Tibial nerve (tissue), 4 donors: ENCODE results near the gene KCNAB3. TPM values are rescaled to one million over a fixed set of nuclear protein-coding genes. Genes with fewer than 3 reads are reported as not detected.

Source experiments
- DNase-seq, 2 donors: peaks; one replicate each; pipeline ENCODE4 v3.0.0-alpha.2; 2019; ENCODE audit warnings: low spot score in 2 of 2
- H3K27ac ChIP-seq, 4 donors: fragments of 200-600 bp; sonication (generic) in 3 of 4; one replicate each; pipeline ENCODE4 v1.5.1; 2017 to 2019; ENCODE audit warnings: mild to moderate bottlenecking in 1 of 4
- H3K27me3 ChIP-seq, 2 donors: fragments of 200-600 bp; sonication (generic) in 1 of 2; one replicate each; pipeline versions ENCODE4 v1.5.1 to v1.6.0; 2017 to 2019
- H3K36me3 ChIP-seq, 3 donors: fragments of 200-600 bp; sonication (generic); one replicate each; pipeline ENCODE4 v1.5.1; 2018 to 2019
- H3K4me1 ChIP-seq, 4 donors: fragments of 200-600 bp; sonication (generic) in 3 of 4; one replicate each; pipeline ENCODE4 v1.5.1; 2017 to 2019
- H3K4me3 ChIP-seq, 4 donors: fragments of 200-600 bp; sonication (generic) in 3 of 4; one replicate each; pipeline ENCODE4 v1.5.1; 2017 to 2019; ENCODE audit warnings: mild to moderate bottlenecking in 1 of 4, moderate library complexity in 1 of 4
- H3K9me3 ChIP-seq, 4 donors: fragments of 200-600 bp; sonication (generic) in 3 of 4; one replicate each; pipeline ENCODE4 v1.5.1; 2017 to 2019
- CTCF ChIP-seq, 5 experiments: fragments of 200-600 bp in 3 of 5; fragments of 450-650 bp in 2 of 5; sonication (generic) in 3 of 5; IDR thresholded peaks; one replicate each; pipeline ENCODE4 v1.5.1; 2016 to 2019; ENCODE audit warnings: antibody characterized with exemption in 5 of 5, mild to moderate bottlenecking in 3 of 5, moderate library complexity in 2 of 5
- EP300 ChIP-seq, 2 donors: sonication (generic); formaldehyde crosslinking; IDR thresholded peaks; one replicate each; pipeline ENCODE4 v1.6.1; 2017; ENCODE audit warnings: antibody characterized with exemption in 2 of 2, mild to moderate bottlenecking in 1 of 2
- POLR2A ChIP-seq, 2 donors: fragments of 450-650 bp; IDR thresholded peaks; one replicate each; pipeline ENCODE4 v1.6.1; 2017; ENCODE audit warnings: antibody characterized with exemption in 2 of 2, mild to moderate bottlenecking in 2 of 2, moderate library complexity in 2 of 2
- WGBS, 2 donors: methylation state at CpG; one replicate each; pipeline ENCODE4 v1.1.5; 2018; 5-methylcytosine and 5-hydroxymethylcytosine counted together
- total RNA-seq, 4 donors: library from RNA; depleted of rRNA; stranded (reverse); fragments of >200 nt; gene quantifications; one replicate each; pipeline ENCODE4 v1.1.0, GENCODE V29; 2016

KCNAB3 gene
- total RNA-seq, 4 donors from 2014 or later: 1.1 to 6.0 (median 1.4) TPM

- no peaks in the 10 kb centered on the region for H3K27me3 ChIP-seq
- peaks cover 0 to 4% (median 0%) of the 10 kb centered on the region in 3 donors for H3K36me3 ChIP-seq
- no peaks in the 10 kb centered on the region for H3K9me3 ChIP-seq
- H3K27ac ChIP-seq: peak overlapping the region; percentile 79 to 97 (median 94)
- WGBS, 2 donors: 0% methylated on average over 12 to 31 of the region's 64 CpGs
- peak overlapping the region; percentile 47 to 89 (median 80) for H3K4me3 ChIP-seq
- H3K4me1 ChIP-seq: peaks cover 0 to 84% (median 47%) of the 10 kb centered on the region in 4 donors
- peak in 1 of 2 donors; percentile 53 for TF ChIP-seq EP300 (IDR thresholded peaks at IDR 0.05)
- peak in 1 of 5 experiments; percentile 7 for TF ChIP-seq CTCF (IDR thresholded peaks at IDR 0.05)
- TF ChIP-seq POLR2A (IDR thresholded peaks at IDR 0.05): no peak
- DNase-seq: peak in 1 of 2 donors; percentile 29
Measured at GRCh38 chr17:7885367-7886226, 44.1 kb downstream of the KCNAB3 start.

- WGBS, 2 donors: 0 to 1% methylated on average over 42 to 43 of the region's 100 CpGs
- peak overlapping the region; percentile 79 to 97 (median 94) for H3K27ac ChIP-seq
- H3K9me3 ChIP-seq: no peaks in the 10 kb centered on the region
- peaks cover 0 to 10% (median 0%) of the 10 kb centered on the region in 3 donors for H3K36me3 ChIP-seq
- TF ChIP-seq CTCF (IDR thresholded peaks at IDR 0.05): no peak
- TF ChIP-seq EP300 (IDR thresholded peaks at IDR 0.05): no peak
- no peak for TF ChIP-seq POLR2A (IDR thresholded peaks at IDR 0.05)
- no peak for DNase-seq
- H3K4me3 ChIP-seq: peak overlapping the region; percentile 47 to 89 (median 80)
- H3K27me3 ChIP-seq: no peaks in the 10 kb centered on the region
- H3K4me1 ChIP-seq: peaks cover 0 to 86% (median 42%) of the 10 kb centered on the region in 4 donors
Measured at GRCh38 chr17:7884581-7885366, 44.9 kb downstream of the KCNAB3 start.

- 1% methylated on average over 3 of the region's 3 CpGs for WGBS, 2 donors
- H3K4me3 ChIP-seq: peak overlapping the region; percentile 47 to 88 (median 50)
- H3K9me3 ChIP-seq: no peaks in the 10 kb centered on the region
- TF ChIP-seq CTCF (IDR thresholded peaks at IDR 0.05) (no peak), EP300 (IDR thresholded peaks at IDR 0.05) (no peak), POLR2A (IDR thresholded peaks at IDR 0.05) (no peak)
- peaks cover 0 to 80% (median 33%) of the 10 kb centered on the region in 4 donors for H3K4me1 ChIP-seq
- H3K36me3 ChIP-seq: peaks cover 0 to 12% (median 0%) of the 10 kb centered on the region in 3 donors
- no peaks in the 10 kb centered on the region for H3K27me3 ChIP-seq
- no peak for DNase-seq
- peak overlapping the region; percentile 62 to 95 (median 85) for H3K27ac ChIP-seq
Measured at GRCh38 chr17:7883781-7884386, 45.8 kb downstream of the KCNAB3 start.

- TF ChIP-seq EP300 (IDR thresholded peaks at IDR 0.05): peak in 1 of 2 donors; percentile 69
- TF ChIP-seq CTCF (IDR thresholded peaks at IDR 0.05): no peak
- TF ChIP-seq POLR2A (IDR thresholded peaks at IDR 0.05): peak in 1 of 2 donors; percentile 57
- no peak for DNase-seq
- Histone ChIP-seq H3K4me1 (peaks cover 0 to 69% (median 21%) of the 10 kb centered on the region in 4 donors), H3K27ac (peak overlapping the region; percentile 62 to 95 (median 85)), H3K9me3 (no peaks in the 10 kb centered on the region), H3K36me3 (peaks cover 0 to 17% (median 0%) of the 10 kb centered on the region in 3 donors), H3K27me3 (no peaks in the 10 kb centered on the region), H3K4me3 (peak overlapping the region in 1 of 4 donors; percentile 2)
- WGBS, 2 donors: 72 to 75% methylated on average over 3 of the region's 3 CpGs
Measured at GRCh38 chr17:7882629-7883028, 47.0 kb downstream of the KCNAB3 start.
